Left renal cortex interstitium (tissue), 4 donors: ENCODE measurements around the gene HECTD3. TPM values are rescaled to one million over a fixed set of nuclear protein-coding genes. Genes with fewer than 3 reads are reported as not detected.
A peak's percentile ranks its signal among the peaks of the same experiment; 100 is the strongest.
"Not testable (repeated sequence)": the region's sequence is repeated elsewhere in the genome, so short reads cannot be mapped to it uniquely, and the experiment has no call there.

Experiments
- DNase-seq, 4 donors: peaks; one replicate each; pipeline ENCODE4 v3.0.0-alpha.2; 2013; ENCODE audit warnings: low read depth in 4 of 4, low spot score in 2 of 4, missing footprints in 1 of 4
- polyA plus RNA-seq, 4 donors: library from polyadenylated mRNA; unstranded; fragments of 120-200 nt; gene quantifications; one replicate each; pipeline ENCODE4 v1.2.1, GENCODE V29; 2013; ENCODE audit not compliant: insufficient read length in 4 of 4

HECTD3 gene
- polyA plus RNA-seq, 4 donors: 27.9 to 38.4 (median 33.7) TPM

- DNase-seq: no peak
Observed at GRCh38 chr1:45015683-45016082, 4.6 kb upstream of the HECTD3 start.

- DNase-seq: peak; percentile 59 to 77 (median 66)
Observed at GRCh38 chr1:45014321-45015028, 3.4 kb upstream of the HECTD3 start.

GRCh38 chr1:45013551-45014209, 2.6 kb upstream of the HECTD3 start:
- DNase-seq: no peak

GRCh38 chr1:45012639-45013278, 1.6 kb upstream of the HECTD3 start:
- peak in 2 of 4 donors; percentile 19 to 29 for DNase-seq

GRCh38 chr1:45011837-45012638, 914 bp upstream of the HECTD3 start, which contains the start of gene UROD:
Gene UROD (plus strand): TSS chr1:45012254. CDS start chr1:45012266, 12 bp downstream.
- DNase-seq: peak; percentile 77 to 96 (median 88)

GRCh38 chr1:45009956-45010854, 919 bp downstream of the HECTD3 start:
- DNase-seq: no peak

- DNase-seq: no peak
Observed at GRCh38 chr1:45009296-45009865, 1.7 kb downstream of the HECTD3 start.

GRCh38 chr1:45008516-45008915, 2.6 kb downstream of the HECTD3 start:
- no peak for DNase-seq

- no peak for DNase-seq
Observed at GRCh38 chr1:45008076-45008475, 3.0 kb downstream of the HECTD3 start.

- no peak for DNase-seq
Observed at GRCh38 chr1:45007311-45007710, 3.8 kb downstream of the HECTD3 start.

GRCh38 chr1:45005761-45006160, 5.4 kb downstream of the HECTD3 start:
- DNase-seq: no peak

GRCh38 chr1:45004281-45004920, 6.7 kb downstream of the HECTD3 start:
- DNase-seq: no peak

GRCh38 chr1:45003741-45004140, 7.4 kb downstream of the HECTD3 start:
- DNase-seq: no peak

- no peak for DNase-seq
Observed at GRCh38 chr1:45002650-45003645, 8.2 kb downstream of the HECTD3 start.

- not testable (repeated sequence) for DNase-seq
Observed at GRCh38 chr1:45001576-45001975, 9.5 kb downstream of the HECTD3 start.

GRCh38 chr1:45001011-45001481, 10.1 kb downstream of the HECTD3 start:
- DNase-seq: no peak

- no peak for DNase-seq
Observed at GRCh38 chr1:44999232-44999631, 11.9 kb downstream of the HECTD3 start.
